Central memory CD8-positive, alpha-beta T cell (primary cell): ENCODE measurements around the gene MYBPC2.

Source experiments
- ATAC-seq: fragments of 150-1000 bp; cut with Tn5 transposase; replicated peaks from 2 replicates; pipeline ENCODE4 v1.10.0; 2022; ENCODE audit warnings: mild to moderate bottlenecking, moderate FRiP score, moderate number of reproducible peaks; ENCODE audit not compliant: poor library complexity, severe bottlenecking; ENCODE audit errors: extremely low read depth
- DNase-seq, 2 donors: peaks; one replicate each; pipeline ENCODE4 v3.0.0; 2021; ENCODE audit warnings: low spot score in 2 of 2
- H3K27ac Mint-ChIP-seq: one replicate; pipeline ENCODE4 v1.8.0; 2022; ENCODE audit warnings: low read depth, mild to moderate bottlenecking, moderate library complexity, mixed read lengths
- H3K27me3 Mint-ChIP-seq: one replicate; pipeline ENCODE4 v1.8.0; 2022; ENCODE audit warnings: mixed read lengths
- H3K36me3 Mint-ChIP-seq: one replicate; pipeline ENCODE4 v1.8.0; 2022; ENCODE audit warnings: mild to moderate bottlenecking, moderate library complexity, mixed read lengths; ENCODE audit not compliant: insufficient read depth
- H3K4me1 Mint-ChIP-seq: one replicate; pipeline ENCODE4 v1.8.0; 2022; ENCODE audit warnings: mixed read lengths
- H3K4me3 Mint-ChIP-seq: one replicate; pipeline ENCODE4 v1.8.0; 2022; ENCODE audit warnings: mild to moderate bottlenecking, moderate library complexity, mixed read lengths
- H3K9me3 Mint-ChIP-seq: one replicate; pipeline ENCODE4 v1.8.0; 2022; ENCODE audit warnings: mixed read lengths

Gene MYBPC2

GRCh38 chr19:50476224-50476906 lies 43.7 kb downstream of the MYBPC2 start, which contains the start of the genes EMC10 and GARIN5A:
TSS of gene EMC10 (plus strand) at chr19:50476507. CDS start at chr19:50476545, 38 bp downstream.
TSS of gene GARIN5A (minus strand) at chr19:50476848. CDS start at chr19:50476388, 460 bp downstream.
- ATAC-seq: peak; percentile 94
- DNase-seq: peak; percentile 85 to 96
- Mint-ChIP-seq H3K27ac (peak within 1 kb of the TSS; percentile 96), H3K4me3 (peak within 1 kb of the TSS; percentile 96), H3K27me3 (no peaks in the 10 kb centered on the region), H3K36me3 (peaks cover 31% of the 10 kb centered on the region), H3K4me1 (peaks cover 38% of the 10 kb centered on the region), H3K9me3 (no peaks in the 10 kb centered on the region)

DNA sequence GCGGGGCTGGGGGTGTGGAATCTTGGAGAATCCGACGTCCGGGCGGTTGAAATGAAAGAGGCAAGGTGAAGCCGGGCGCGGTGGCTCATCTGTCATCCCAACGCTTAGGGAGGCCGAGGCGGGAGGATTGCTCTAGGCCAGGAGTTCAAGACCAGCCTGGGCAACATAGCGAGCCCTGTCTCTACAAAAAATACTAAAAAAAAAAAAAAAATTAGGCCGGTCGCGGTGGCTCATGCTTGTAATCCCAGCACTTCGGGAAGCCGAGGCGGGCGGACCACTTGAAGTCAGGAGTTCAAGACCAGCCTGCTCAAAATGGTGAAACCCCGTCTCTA lies 44.2 kb downstream of the MYBPC2 start:
- Mint-ChIP-seq H3K4me1 (peaks cover 38% of the 10 kb centered on the region), H3K36me3 (peaks cover 35% of the 10 kb centered on the region), H3K9me3 (no peaks in the 10 kb centered on the region), H3K27ac (peak overlapping the region; percentile 96), H3K4me3 (peak overlapping the region; percentile 96), H3K27me3 (no peaks in the 10 kb centered on the region)
- DNase-seq (no peak), ATAC-seq (no peak)

- Mint-ChIP-seq H3K4me3 (peak overlapping the region; percentile 96), H3K4me1 (peaks cover 38% of the 10 kb centered on the region), H3K27ac (peak overlapping the region; percentile 96), H3K27me3 (no peaks in the 10 kb centered on the region), H3K9me3 (no peaks in the 10 kb centered on the region), H3K36me3 (peaks cover 33% of the 10 kb centered on the region)
- no peak for ATAC-seq
- DNase-seq: no peak
These were observed 45.2 kb downstream of the MYBPC2 start for GRCh38 chr19:50477751-50478515.

DNA sequence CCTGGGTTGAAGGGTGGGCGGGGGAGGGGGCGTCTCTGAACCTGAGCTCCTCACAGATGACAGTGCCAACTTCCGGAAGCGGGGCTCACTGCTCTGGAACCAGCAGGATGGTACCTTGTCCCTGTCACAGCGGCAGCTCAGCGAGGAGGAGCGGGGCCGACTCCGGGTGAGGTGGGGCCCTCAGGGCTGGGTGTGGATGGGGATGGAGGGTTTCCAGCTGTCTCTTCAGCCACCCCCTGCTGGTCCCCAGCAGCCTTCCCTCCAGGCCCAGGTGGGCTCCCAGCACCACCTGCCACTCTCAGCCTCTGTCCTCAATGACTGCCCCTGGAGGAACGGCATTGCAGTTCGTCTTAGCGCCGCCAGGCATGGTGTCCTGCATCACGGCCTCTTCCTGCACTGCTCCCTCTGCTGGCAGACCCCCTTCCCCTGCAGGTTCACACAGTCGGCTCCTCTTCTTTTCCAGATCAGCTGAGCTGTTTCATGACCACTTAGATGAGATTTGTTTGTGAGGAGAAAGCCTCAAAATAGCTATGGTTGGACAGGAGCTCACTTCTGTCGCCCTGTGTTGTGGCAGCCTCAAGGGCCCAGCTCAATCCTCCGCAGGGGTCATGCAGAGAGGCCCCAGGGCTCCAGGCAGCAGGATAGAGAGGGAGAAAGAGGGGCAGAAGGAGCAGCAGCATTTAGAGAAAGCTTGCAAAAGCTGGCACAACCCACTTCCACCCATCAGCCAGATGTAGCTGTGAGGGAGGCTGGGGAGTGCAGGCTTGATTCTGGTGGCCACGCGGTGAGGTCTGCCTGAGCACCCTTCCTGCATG lies 46.4 kb downstream of the MYBPC2 start:
- Mint-ChIP-seq H3K27me3 (no peaks in the 10 kb centered on the region), H3K4me3 (peak overlapping the region; percentile 31), H3K36me3 (peaks cover 38% of the 10 kb centered on the region), H3K27ac (peak overlapping the region; percentile 71), H3K9me3 (no peaks in the 10 kb centered on the region), H3K4me1 (peaks cover 38% of the 10 kb centered on the region)
- ATAC-seq (no peak), DNase-seq (no peak)

DNA sequence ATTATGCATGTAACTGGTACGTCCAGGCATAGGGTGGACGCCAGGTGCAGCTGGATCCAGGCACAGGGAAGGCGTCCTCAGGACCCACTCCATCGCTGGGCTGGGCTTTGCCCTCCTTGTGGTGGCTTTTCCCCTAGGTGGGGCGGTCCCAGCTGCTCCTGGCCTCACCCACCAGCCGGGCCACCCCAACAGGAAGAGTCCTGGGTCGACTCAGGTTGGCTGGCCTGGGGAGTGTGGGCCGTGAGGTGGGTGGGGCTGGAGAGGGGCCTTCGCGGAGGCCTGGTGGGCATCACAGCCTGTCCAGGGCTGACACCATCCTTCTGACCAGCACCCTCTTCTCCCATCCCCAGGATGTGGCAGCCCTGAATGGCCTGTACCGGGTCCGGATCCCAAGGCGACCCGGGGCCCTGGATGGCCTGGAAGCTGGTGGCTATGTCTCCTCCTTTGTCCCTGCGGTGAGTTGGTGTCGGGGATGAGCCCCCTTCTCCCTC lies 47.1 kb downstream of the MYBPC2 start:
- Mint-ChIP-seq H3K4me1 (peaks cover 38% of the 10 kb centered on the region), H3K27ac (peak overlapping the region; percentile 71), H3K36me3 (peaks cover 41% of the 10 kb centered on the region), H3K9me3 (no peaks in the 10 kb centered on the region), H3K4me3 (no peak overlapping the region), H3K27me3 (no peaks in the 10 kb centered on the region)
- DNase-seq: no peak
- ATAC-seq: no peak

DNA sequence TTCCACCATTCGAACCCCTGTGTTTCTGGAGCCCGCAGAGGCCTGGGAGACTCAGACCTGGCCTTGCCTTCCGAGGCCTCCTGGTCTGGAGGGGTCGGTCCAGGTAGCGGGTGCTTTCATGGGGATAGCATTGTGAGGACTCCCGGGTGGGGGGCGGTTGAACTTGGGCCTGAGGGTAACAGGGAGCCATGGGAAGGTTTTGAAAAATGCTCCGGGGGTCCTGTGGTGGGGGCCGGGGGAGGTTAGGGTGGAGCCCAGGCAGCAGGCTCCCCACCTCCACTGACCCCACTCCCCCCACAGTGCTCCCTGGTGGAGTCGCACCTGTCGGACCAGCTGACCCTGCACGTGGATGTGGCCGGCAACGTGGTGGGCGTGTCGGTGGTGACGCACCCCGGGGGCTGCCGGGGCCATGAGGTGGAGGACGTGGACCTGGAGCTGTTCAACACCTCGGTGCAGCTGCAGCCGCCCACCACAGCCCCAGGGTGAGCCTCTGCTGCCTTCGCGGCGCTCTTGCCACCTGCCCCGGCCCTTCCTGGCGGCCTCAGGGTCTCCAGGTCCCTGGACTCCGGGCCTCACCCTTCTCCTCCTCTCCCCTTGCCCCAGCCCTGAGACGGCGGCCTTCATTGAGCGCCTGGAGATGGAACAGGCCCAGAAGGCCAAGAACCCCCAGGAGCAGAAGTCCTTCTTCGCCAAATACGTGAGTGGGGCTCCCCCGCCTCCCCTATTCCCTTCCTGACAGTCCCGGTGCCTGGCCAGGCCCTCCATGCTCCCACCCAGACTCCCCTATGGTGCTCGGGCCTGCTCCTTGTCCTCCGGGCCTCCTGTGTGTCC lies 47.8 kb downstream of the MYBPC2 start:
- no peak for DNase-seq
- Mint-ChIP-seq H3K4me3 (no peak overlapping the region), H3K9me3 (no peaks in the 10 kb centered on the region), H3K36me3 (peaks cover 36% of the 10 kb centered on the region), H3K4me1 (peaks cover 38% of the 10 kb centered on the region), H3K27me3 (no peaks in the 10 kb centered on the region), H3K27ac (peak overlapping the region; percentile 89)
- ATAC-seq: no peak

DNA sequence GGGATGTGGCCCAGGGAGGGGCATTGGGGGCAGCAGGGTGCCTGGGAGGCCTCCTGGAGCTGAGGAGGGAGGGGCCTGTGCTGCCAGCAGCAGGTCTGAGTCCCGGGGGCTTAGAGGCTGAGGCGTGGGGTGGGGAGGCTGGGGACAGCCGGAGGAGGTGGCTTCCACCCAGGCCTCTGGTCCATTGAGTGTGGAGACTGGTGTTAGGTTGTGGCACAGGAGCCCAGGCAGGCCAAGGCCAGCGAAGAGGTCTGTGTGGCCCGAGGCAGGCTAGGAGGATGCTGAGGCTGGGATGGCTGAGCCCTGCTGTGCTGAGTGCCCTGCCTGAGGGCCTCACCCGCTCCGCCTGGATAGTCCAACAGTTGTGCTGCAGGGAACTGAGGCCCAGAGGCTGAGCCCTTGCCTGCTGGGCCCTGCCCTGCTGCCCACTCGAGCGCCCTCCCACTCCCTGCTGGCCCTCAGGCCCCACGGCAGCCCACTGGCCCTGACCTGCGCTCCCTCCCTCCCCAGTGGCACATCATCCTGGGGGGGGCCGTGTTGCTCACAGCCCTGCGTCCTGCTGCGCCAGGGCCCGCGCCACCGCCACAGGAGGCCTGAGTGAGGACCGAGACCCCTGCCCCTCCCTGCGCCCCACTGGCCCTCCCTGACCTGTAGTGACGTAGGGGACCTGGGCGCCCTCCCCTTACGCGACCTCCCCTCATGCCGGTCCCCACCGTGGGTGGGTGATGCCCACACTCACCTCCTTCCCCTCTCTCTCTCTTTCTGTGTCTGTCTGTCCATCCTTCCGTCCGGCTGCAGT lies 48.9 kb downstream of the MYBPC2 start:
- Mint-ChIP-seq H3K27me3 (no peaks in the 10 kb centered on the region), H3K4me3 (no peak overlapping the region), H3K4me1 (peaks cover 33% of the 10 kb centered on the region), H3K36me3 (peaks cover 25% of the 10 kb centered on the region), H3K27ac (peak overlapping the region; percentile 89), H3K9me3 (no peaks in the 10 kb centered on the region)
- no peak for DNase-seq
- no peak for ATAC-seq

DNA sequence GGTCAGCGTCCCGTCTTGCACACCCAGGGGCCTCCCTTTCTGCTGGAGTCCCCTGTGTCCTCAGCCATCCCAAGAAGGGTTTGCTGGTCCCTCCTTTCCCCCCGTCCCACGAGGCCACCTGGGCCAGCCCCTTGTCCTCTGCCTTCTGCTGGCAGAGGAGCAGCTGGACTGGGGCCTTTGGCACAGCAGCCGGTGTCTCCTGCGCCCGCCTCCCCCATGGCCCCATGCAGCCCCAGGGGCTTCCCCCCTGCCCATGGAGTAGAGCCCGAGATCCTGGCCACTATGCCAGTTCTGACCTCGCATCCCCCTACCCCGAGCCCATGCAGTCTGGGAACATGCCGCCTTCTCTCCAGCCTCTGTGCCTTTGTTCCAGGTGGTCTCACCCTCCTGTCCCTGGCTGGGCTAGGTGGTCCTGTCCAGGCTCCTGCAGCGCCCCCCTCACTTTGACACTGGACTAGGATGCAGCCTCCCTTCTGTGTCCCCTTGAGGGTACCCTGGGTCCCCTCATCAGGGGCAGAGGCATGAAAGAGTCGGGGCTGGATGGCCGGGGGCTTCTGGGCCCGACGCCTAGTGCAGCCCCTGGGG lies 49.7 kb downstream of the MYBPC2 start:
- Mint-ChIP-seq H3K36me3 (peaks cover 23% of the 10 kb centered on the region), H3K27ac (no peak overlapping the region), H3K4me3 (no peak overlapping the region), H3K9me3 (no peaks in the 10 kb centered on the region), H3K4me1 (peaks cover 25% of the 10 kb centered on the region), H3K27me3 (no peaks in the 10 kb centered on the region)
- DNase-seq: no peak
- ATAC-seq: no peak

DNA sequence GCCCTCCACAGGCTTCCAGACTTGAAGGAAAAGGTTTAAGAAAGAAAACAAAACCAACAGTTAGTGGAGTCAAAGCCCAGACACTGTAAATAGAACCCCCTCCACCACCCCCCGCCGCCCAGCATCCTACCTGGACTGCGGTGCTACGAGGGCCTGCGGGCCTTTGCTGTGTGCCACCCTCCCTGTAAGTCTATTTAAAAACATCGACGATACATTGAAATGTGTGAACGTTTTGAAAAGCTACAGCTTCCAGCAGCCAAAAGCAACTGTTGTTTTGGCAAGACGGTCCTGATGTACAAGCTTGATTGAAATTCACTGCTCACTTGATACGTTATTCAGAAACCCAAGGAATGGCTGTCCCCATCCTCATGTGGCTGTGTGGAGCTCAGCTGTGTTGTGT lies 50.2 kb downstream of the MYBPC2 start:
- peaks cover 22% of the 10 kb centered on the region for H3K36me3 Mint-ChIP-seq
- H3K27ac Mint-ChIP-seq: no peak overlapping the region
- no peaks in the 10 kb centered on the region for H3K27me3 Mint-ChIP-seq
- H3K4me1 Mint-ChIP-seq: peaks cover 19% of the 10 kb centered on the region
- no peak for DNase-seq
- no peaks in the 10 kb centered on the region for H3K9me3 Mint-ChIP-seq
- ATAC-seq: no peak
- H3K4me3 Mint-ChIP-seq: no peak overlapping the region

DNA sequence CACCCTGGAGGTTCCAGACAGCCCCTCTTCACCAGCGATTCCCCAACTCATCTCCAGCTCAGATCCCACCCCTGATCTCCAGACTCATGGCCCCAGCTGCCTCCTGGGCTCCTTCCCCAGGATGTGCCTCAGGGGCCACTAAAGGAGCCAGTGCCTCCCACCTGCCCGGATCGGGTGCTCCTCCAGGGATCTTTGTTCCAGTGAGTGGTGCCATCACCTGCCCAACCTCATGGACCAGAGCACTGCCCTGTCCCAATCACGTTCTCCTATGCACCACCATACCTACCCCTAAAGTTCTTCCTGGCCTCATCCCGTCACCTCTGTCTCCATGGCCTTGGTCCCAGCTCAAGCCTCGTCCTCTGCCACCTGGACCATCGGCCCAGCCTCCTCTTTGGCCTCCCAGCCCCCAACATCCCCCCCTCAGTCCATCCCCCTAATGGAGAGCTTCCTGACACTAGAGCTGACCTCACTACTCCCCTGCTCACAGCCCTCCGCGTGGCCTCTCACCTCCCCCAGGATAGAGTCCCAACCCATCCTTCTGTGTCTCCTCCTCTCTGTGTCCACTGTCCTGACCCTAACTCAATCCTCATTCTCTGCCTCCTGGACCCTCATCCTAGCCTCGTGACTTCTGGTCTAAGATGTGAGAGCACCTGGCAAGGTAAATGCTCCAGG lies 52.7 kb downstream of the MYBPC2 start:
- no peak for DNase-seq
- peak overlapping the region; percentile 38 for H3K27ac Mint-ChIP-seq
- no peaks in the 10 kb centered on the region for H3K27me3 Mint-ChIP-seq
- no peak overlapping the region for H3K4me3 Mint-ChIP-seq
- no peak for ATAC-seq
- peaks cover 24% of the 10 kb centered on the region for H3K4me1 Mint-ChIP-seq
- H3K9me3 Mint-ChIP-seq: no peaks in the 10 kb centered on the region
- peaks cover 20% of the 10 kb centered on the region for H3K36me3 Mint-ChIP-seq
